ENCODE results near the gene JAG1.

Gene JAG1

DNA sequence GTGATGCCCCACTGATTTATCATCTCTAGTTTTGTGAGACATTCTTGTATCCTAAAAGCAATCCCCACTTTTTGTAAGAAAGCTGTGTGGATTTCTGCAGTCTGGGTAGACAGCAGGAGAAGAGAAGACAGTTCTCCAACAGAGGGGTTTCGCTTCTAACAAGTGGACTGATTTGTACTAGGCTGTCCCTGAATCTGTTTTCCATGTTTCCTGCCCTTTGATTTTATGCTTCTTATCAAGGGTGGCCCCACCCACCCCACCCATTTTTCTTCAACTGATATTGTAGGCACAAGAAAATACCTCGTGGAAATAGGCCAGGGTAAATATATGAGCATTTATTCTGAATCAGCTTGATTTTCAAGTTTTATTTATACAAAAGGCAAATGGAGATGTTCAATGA, 25.7 kb upstream of the JAG1 start:
- no peak for DNase-seq

- peak in 1 of 14 donors; percentile 0 for DNase-seq
These were observed 22.9 kb upstream of the JAG1 start for GRCh38 chr20:10696650-10697049.

GRCh38 chr20:10689385-10689784, 15.6 kb upstream of the JAG1 start:
- DNase-seq: no peak

GRCh38 chr20:10687895-10688294, 14.1 kb upstream of the JAG1 start:
- DNase-seq: no peak

- DNase-seq: no peak
These were observed 12.7 kb upstream of the JAG1 start for GRCh38 chr20:10686356-10687133.

DNA sequence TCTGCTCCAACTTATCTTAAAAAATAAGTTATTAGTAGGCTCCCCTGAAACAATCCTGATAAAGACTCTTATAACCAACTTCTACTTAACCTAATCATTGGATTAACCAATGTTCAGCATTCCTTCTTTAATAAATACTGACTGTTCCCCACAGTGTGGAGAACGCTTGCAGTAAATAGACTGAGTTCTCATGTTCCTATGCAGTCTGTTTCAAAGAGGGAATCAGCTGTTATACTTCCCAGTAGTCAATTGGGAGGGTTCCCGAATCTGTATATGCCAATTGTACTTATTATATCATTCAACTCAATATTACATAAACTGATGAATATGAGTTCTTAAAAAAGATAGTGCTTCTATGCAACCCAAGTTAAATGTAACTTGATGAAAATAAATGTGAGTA, 9.7 kb upstream of the JAG1 start:
- no peak for DNase-seq

- DNase-seq: no peak
These were observed 9.1 kb upstream of the JAG1 start for GRCh38 chr20:10682939-10683338.

- DNase-seq: no peak
These were observed 7.7 kb upstream of the JAG1 start for GRCh38 chr20:10681494-10681893.

GRCh38 chr20:10680571-10680970, 6.8 kb upstream of the JAG1 start:
- no peak for DNase-seq

DNA sequence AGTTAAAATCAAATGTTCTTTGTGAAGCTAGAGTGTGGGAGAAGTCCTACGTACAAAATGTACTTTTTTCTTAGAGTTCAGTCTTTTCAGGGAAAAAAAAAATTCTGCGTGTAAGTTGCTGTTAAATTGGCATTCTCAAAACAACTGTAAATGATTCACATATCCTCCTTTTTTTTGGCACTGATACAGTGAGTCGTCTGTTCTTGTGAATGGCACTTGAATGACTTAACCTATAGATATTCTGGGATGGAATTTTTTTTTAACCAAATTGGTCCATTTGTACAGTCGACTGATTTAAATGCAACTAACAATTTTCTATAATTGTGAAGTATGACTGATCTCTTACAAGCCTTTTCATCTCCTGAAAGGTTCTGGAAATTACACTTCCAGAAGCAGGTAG, 5.5 kb upstream of the JAG1 start:
- DNase-seq: no peak

- DNase-seq: no peak
These were observed 2.7 kb upstream of the JAG1 start for GRCh38 chr20:10676518-10676917.

DNA sequence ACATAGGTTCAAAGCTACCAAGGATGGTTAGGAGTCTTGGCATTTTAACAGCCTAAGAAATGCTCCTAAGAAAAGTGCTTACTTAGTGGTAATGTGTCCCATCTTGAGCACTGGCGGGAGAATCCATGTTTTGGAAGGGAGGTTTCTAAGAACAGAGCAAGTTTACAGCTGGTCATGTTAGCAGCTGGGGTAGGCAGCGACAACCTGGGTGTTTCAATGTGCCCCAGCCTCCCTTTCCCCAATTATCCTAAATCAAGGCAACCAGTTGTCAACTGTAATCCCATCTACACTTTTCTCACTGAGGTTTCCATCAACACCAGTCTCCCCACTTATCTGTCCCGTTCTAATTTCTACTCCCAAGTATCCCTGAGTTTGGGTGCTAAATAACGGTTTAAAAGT, 1.6 kb upstream of the JAG1 start:
- DNase-seq: no peak

- peak in 10 of 14 donors; percentile 22 to 71 (median 60) for DNase-seq
These were observed 1.1 kb upstream of the JAG1 start for GRCh38 chr20:10674684-10675449.

DNA sequence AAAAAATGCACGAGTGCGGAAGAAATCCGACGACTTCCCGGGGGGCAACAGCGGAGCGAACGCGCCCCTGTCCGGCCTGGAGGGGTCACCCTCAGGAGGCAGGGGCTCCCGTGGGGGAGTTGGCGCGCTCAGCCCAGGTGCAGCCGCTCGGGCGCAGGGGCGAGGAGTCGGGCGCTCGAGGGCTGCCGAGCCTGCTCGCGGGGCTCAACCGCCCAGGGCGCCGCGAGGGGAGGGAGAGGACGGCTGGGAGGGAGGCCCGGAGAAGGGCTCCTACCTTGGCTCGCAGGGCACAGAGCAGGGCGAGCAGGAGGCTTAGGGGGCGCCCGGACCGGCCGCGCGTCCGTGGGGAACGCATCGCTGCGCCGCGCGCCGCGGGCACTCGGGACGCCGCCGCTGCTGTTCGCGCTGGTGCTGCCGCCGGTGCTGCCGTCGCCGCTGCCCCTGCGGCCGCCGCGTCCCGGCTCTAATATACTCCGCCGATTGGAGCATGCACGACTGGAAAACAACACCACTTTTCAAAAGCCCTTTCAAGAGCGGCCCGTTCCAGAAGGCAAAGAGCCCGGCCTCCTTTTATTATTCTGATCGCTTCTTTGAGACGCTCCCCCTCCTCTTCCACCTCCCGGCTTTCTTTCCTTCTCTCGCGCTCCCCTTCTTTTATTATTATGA, 490 bp downstream of the JAG1 start:
- peak in 7 of 14 donors; percentile 16 to 81 (median 47) for DNase-seq

GRCh38 chr20:10672624-10673127, 1.1 kb downstream of the JAG1 start:
- DNase-seq: peak in 9 of 14 donors; percentile 23 to 68 (median 47)

- peak in 4 of 14 donors; percentile 32 to 60 (median 50) for DNase-seq
These were observed 1.7 kb downstream of the JAG1 start for GRCh38 chr20:10671919-10672623.

DNA sequence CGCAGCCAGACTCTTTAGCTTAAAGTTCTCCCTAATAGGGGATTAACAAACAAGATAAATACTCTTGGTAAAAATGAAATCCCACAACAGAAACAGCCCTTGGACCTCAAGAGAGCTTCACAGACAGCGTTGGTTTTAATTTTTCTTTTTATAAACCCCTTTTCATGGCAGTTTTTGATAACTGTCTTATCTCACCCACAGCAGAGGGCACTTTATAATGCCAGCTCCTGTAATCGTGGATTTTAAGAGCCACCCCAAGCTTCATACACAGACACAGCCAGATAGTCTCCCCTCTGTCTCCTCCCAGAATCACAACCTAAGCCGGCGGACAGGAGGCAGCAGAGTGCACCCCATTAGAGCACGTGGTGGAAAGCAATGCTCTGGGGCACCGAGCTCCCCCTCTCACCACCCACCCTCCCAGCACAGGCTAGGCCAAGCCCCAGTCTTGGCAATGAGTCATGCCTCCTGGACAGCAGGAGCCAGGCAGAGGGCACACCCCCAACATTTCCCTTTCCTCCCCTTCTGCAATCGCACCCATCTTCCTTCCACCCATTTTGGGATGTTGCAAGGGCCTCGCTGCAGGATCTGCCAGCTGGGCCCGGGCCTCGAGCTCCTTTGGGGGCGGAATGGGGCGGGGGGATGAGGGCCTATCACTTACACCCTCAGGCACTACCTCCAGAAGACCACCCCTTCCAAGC, 2.4 kb downstream of the JAG1 start:
- peak in 10 of 14 donors; percentile 25 to 80 (median 53) for DNase-seq

DNA sequence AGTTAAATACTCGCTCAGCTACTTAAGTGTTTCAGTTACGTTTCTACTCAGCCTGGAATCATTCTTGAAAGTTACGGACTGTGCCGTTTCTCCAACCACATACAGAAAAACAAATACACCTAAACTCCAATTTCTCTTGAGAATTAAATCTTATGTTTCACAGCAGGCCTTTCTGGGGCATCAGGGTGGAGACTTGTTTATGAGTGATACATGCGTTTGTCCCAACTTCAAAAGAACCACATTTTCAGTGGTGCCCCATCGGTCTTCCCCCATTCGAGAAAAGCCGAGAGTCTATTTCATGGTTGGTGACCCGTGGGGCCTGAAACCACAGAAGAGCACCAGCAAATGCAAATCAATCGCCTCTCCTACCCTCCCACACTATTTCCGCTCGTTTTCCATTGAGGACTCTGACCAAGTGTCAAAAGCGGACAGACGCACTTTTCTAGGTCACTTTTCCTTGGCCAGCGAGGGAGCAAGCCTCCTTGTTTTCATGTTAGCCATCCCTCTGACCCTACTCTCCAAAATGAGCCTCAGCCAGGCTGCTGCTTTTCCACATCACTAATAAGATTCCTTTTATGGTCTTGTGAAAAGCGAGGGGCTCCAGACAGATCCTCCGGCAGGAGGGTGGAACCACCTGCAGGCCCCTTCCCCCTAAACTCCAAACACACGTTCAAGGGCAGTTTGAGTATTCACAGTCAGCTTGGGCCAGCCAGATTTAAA, 3.1 kb downstream of the JAG1 start:
- no peak for DNase-seq

GRCh38 chr20:10669843-10670446, 3.9 kb downstream of the JAG1 start:
- no peak for DNase-seq

DNA sequence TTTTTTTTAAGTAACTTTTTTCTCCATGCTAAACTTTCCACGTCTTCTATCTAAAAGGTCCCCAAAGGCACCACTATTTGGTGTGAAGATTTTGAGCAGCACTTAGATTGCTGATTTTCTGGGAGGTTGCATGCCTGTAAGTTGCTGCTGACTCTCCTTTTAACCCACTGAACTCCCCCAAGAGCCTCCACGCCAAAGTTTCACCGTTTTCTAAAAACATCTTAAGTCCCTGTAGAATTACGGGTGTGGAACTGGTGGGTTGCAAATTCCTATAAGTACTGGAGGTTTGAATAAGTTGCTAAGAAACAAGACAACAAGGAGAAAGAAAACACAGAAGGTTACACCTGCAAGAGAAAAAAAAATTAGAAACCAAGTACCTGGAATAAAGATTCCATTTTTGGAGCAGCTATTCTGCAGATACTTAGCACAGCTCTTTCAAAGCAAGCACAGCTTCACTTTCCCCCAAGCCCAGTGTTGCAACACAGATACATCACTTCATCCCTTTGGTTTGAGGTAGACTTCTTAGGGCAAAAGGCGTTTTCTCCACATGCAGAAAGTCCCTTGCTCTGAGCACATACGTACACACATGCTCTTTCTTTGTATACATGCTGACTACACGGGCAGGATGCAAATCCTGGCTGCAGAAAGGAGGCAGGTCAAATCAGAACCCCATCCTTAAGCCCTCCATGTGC, 5.0 kb downstream of the JAG1 start:
- no peak for DNase-seq
